ENCODE data around the gene SDC3.

GRCh38 chr1:30914587-30914922, 6.0 kb upstream of the SDC3 start:
- TF ChIP-seq, protein P1, sequence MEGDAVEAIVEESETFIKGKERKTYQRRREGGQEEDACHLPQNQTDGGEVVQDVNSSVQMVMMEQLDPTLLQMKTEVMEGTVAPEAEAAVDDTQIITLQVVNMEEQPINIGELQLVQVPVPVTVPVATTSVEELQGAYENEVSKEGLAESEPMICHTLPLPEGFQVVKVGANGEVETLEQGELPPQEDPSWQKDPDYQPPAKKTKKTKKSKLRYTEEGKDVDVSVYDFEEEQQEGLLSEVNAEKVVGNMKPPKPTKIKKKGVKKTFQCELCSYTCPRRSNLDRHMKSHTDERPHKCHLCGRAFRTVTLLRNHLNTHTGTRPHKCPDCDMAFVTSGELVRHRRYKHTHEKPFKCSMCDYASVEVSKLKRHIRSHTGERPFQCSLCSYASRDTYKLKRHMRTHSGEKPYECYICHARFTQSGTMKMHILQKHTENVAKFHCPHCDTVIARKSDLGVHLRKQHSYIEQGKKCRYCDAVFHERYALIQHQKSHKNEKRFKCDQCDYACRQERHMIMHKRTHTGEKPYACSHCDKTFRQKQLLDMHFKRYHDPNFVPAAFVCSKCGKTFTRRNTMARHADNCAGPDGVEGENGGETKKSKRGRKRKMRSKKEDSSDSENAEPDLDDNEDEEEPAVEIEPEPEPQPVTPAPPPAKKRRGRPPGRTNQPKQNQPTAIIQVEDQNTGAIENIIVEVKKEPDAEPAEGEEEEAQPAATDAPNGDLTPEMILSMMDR (IDR thresholded peaks at IDR 0.05; ENCODE audit: low read depth, low read length): no peak
- TF ChIP-seq EZH2phosphoT487 (IDR thresholded peaks at IDR 0.05; ENCODE audit: low read depth): no peak

All from OCI-LY3 (cell line).